Fibroblast of mammary gland (primary cell): Measurements from ENCODE around the gene EIF1AY.
"Not testable (repeated sequence)": the region's sequence is repeated elsewhere in the genome, so short reads cannot be mapped to it uniquely, and the experiment has no call there.

Experiments used
- DNase-seq: peaks from one replicate; pipeline ENCODE4 v3.0.0-alpha.2; 2010; ENCODE audit warnings: low read depth
- H3K4me3 ChIP-seq: 2 replicates; pipeline ENCODE4 v1.5.1; 2011; ENCODE audit warnings: low read depth, mild to moderate bottlenecking, low read length, moderate library complexity; ENCODE audit not compliant: control insufficient read depth
- TF ChIP-seq, protein P1 (sequence below): conservative IDR thresholded peaks from 2 replicates; pipeline ENCODE4 v1.5.1; 2011; ENCODE audit warnings: low read depth, low read length, inconsistent platforms; ENCODE audit not compliant: control insufficient read depth, insufficient read depth

The EIF1AY gene

DNA sequence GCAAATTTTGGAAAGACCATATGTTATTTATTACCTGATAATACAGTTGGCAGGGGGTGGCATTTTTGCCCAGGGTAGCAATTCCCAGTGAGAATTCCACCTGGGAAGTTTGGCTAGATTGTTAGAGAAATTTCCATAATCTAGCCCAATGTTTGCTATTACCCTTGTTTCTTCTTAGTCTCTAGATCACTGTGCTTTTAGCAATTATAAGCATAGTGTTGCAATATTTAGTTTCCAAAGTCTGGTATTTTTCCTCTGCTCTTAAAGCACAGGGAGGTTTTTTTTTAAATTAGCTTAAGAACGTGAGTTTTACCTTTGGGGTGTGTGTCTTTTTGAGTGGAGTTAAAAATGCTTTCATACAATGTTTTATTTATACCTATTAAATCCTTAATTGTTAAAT is 26.3 kb upstream of the EIF1AY start:
- no peak overlapping the region for H3K4me3 ChIP-seq
- DNase-seq: no peak

GRCh38 chrY:20551840-20552239 is 23.7 kb upstream of the EIF1AY start:
- DNase-seq: no peak
- no peak overlapping the region for H3K4me3 ChIP-seq
- TF ChIP-seq, protein P1, sequence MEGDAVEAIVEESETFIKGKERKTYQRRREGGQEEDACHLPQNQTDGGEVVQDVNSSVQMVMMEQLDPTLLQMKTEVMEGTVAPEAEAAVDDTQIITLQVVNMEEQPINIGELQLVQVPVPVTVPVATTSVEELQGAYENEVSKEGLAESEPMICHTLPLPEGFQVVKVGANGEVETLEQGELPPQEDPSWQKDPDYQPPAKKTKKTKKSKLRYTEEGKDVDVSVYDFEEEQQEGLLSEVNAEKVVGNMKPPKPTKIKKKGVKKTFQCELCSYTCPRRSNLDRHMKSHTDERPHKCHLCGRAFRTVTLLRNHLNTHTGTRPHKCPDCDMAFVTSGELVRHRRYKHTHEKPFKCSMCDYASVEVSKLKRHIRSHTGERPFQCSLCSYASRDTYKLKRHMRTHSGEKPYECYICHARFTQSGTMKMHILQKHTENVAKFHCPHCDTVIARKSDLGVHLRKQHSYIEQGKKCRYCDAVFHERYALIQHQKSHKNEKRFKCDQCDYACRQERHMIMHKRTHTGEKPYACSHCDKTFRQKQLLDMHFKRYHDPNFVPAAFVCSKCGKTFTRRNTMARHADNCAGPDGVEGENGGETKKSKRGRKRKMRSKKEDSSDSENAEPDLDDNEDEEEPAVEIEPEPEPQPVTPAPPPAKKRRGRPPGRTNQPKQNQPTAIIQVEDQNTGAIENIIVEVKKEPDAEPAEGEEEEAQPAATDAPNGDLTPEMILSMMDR: no peak

More for the DNA sequence above, 26.3 kb upstream of the EIF1AY start:
- TF ChIP-seq, protein P1: no peak

DNA sequence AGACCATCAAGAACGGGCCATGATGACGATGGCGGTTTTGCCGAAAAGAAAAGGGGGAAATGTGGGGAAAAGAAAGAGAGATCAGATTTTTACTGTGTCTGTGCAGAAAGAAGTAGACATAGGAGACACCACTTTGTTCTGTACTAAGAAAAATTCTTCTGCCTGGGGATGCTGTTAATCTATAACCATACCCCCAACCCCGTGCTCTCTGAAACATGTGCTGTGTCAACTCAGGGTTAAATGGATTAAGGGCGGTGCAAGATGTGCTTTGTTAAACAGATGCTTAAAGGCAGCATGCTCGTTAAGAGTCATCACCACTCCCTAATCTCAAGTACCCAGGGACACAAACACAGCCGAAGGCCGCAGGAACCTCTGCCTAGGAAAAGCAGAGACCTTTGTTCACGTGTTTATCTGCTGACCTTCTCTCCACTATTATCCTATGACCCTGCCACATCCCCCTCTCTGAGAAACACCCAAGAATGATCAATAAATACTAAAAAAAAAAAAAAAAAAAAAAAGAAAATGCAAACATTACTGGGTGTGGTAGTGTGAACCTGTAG is 22.7 kb upstream of the EIF1AY start:
- H3K4me3 ChIP-seq, DNase-seq: not testable (repeated sequence)

DNA sequence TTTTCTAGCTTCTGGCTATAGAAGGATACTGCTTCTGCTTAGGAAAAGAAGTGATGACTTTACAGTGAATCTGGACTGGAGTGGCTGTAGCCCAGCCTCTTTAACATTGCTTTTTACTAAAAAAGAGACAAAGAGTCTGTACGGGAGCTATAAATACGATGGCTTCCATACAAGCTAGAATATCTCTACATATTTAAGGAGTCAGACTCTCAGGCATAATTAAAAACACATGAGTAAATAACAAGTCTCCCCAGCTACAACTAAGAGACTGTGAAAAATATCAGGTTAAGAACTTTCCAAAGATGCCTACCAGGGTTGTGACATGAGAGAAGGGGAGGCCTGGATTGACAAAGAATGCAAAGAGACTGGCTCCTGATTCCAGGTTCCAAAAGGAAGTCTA is 19.8 kb upstream of the EIF1AY start:
- DNase-seq: no peak
- TF ChIP-seq, protein P1: no peak
- no peak overlapping the region for H3K4me3 ChIP-seq

DNA sequence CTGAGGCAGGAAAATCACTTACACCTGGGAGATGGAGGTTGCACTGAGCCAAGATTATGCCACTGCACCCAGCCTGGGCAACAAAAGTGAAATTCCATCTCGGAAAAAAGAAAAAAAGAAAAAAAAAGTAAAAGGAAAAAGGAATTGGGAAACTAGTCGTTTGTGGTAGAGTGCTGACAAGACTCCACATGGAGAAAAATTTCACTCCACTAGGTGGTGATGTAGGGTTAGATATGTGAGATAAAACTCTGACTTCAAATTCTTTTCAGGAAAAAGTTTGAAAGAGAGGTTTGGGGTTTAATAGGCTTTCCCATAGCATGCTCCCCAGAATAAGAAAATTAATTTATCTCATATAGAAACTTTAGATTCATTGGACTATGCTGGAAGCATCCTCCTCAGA is 16.9 kb upstream of the EIF1AY start:
- TF ChIP-seq, protein P1: no peak
- H3K4me3 ChIP-seq: no peak overlapping the region
- no peak for DNase-seq

GRCh38 chrY:20559873-20560512 is 15.6 kb upstream of the EIF1AY start:
- no peak for DNase-seq
- H3K4me3 ChIP-seq: no peak overlapping the region
- TF ChIP-seq, protein P1: no peak

DNA sequence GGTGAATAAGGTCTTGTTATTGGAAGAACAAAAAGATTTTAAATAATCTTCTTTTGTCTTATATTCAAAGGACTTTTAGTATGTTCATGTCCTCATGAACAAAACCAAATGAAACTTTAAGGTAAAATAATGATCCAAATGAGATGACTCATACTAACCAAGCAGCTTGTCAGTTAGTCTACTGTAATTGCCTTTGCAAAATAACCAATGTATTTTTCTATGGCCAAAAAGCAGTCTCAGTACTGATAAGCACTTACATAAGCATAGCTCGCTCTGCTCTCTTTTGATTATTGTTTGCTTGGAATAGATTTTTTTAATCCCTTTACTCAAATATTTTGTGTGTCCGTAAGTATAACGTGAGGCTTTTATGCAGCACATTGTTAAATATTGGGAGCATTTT is 4.3 kb upstream of the EIF1AY start:
- TF ChIP-seq, protein P1: no peak
- no peak for DNase-seq

More for the DNA sequence above, 4.3 kb upstream of the EIF1AY start:
- no peak overlapping the region for H3K4me3 ChIP-seq
